SK-N-SH (cell line): ENCODE measurements around the gene DOCK4. TPM values are rescaled to one million over a fixed set of nuclear protein-coding genes. Genes with fewer than 3 reads are reported as not detected.

ENCODE experiments used
- CTCF ChIA-PET: fragments of 300-600, 350-600 bp; formaldehyde crosslinking; extraction: SDS; loops from one replicate; lab custom pipeline; 2021; lab: Yijun Ruan, JAX
- POLR2A ChIA-PET: fragments of 350-600 bp; sonication (Branson Sonifier 250); formaldehyde crosslinking; extraction: SDS; loops from one replicate; lab custom pipeline; 2020; ENCODE audit warnings: antibody characterized with exemption, inconsistent platforms; lab: Yijun Ruan, JAX
- DNase-seq: peaks from one replicate; pipeline ENCODE4 v3.0.0; 2012
- H2AFZ ChIP-seq: fragments of 200-600 bp; sonication (generic); 2 replicates; pipeline ENCODE4 v1.8.1; 2016; ENCODE audit warnings: antibody characterized with exemption, mild to moderate bottlenecking, low read depth
- H3F3A ChIP-seq: fragments of 200-600 bp; sonication (generic); replicated peaks from 2 replicates; pipeline ENCODE3; 2016; ENCODE audit warnings: antibody characterized with exemption, mild to moderate bottlenecking; ENCODE audit not compliant: insufficient read depth
- H3K27ac ChIP-seq, 2 experiments: fragments of 200-500 bp in 1 of 2; fragments of 200-600 bp in 1 of 2; sonication (Bioruptor generic) in 1 of 2; sonication (generic), shearing (Covaris generic) in 1 of 2; 2 replicates each; pipeline versions ENCODE4 v1.5.1 to v1.6.1; 2014 to 2016; ENCODE audit warnings: low read depth in 2 of 2, inconsistent platforms in 1 of 2, low read length in 1 of 2, mild to moderate bottlenecking in 1 of 2, mixed read lengths in 1 of 2
- H3K27me3 ChIP-seq: fragments of 200-600 bp; sonication (generic), shearing (Covaris generic); 2 replicates; pipeline ENCODE4 v1.6.1; 2016; ENCODE audit warnings: mixed run types; ENCODE audit not compliant: insufficient read depth
- H3K36me3 ChIP-seq, 2 experiments: fragments of 200-500 bp in 1 of 2; fragments of 200-600 bp in 1 of 2; sonication (Bioruptor generic) in 1 of 2; sonication (generic) in 1 of 2; replicated peaks in 1 of 2; 2 replicates each; pipeline versions ENCODE3 to v1.5.1; 2014 to 2016; ENCODE audit warnings: low read length in 1 of 2, mild to moderate bottlenecking in 1 of 2; ENCODE audit not compliant: insufficient read depth in 2 of 2, control insufficient read depth in 1 of 2
- H3K4me1 ChIP-seq, 2 experiments: fragments of 200-500 bp in 1 of 2; fragments of 200-600 bp in 1 of 2; sonication (Bioruptor generic) in 1 of 2; sonication (generic), shearing (Covaris generic) in 1 of 2; 2 replicates each; pipeline versions ENCODE4 v1.5.1 to v1.6.1; 2014 to 2016; ENCODE audit warnings: low read depth in 1 of 2, low read length in 1 of 2, mixed run types in 1 of 2; ENCODE audit not compliant: insufficient read depth in 2 of 2, control insufficient read depth in 1 of 2
- H3K4me2 ChIP-seq: fragments of 200-600 bp; sonication (generic), shearing (Covaris generic); 2 replicates; pipeline ENCODE4 v1.6.1; 2017; ENCODE audit warnings: mixed run types
- H3K4me3 ChIP-seq, 2 experiments: fragments of 200-500 bp in 1 of 2; fragments of 200-600 bp in 1 of 2; sonication (Bioruptor generic) in 1 of 2; sonication (generic), shearing (Covaris generic) in 1 of 2; 2 replicates each; pipeline versions ENCODE4 v1.5.1 to v1.8.1; 2014 to 2016; ENCODE audit warnings: low read depth in 2 of 2, inconsistent platforms in 1 of 2, low read length in 1 of 2, mild to moderate bottlenecking in 1 of 2, mixed read lengths in 1 of 2, moderate library complexity in 1 of 2
- H3K79me2 ChIP-seq: fragments of 200-600 bp; sonication (generic); 2 replicates; pipeline ENCODE4 v1.8.1; 2017; ENCODE audit warnings: mild to moderate bottlenecking; ENCODE audit not compliant: insufficient read depth
- H3K9ac ChIP-seq: fragments of 200-600 bp; sonication (generic); 2 replicates; pipeline ENCODE4 v1.6.1; 2017; ENCODE audit warnings: mixed run types
- H3K9me2 ChIP-seq: fragments of 200-600 bp; sonication (generic); 2 replicates; pipeline ENCODE4 v1.6.1; 2017; ENCODE audit warnings: mixed run types
- H3K9me3 ChIP-seq: fragments of 200-600 bp; sonication (generic); 2 replicates; pipeline ENCODE4 v1.6.1; 2017; ENCODE audit warnings: mixed run types, mild to moderate bottlenecking, moderate library complexity
- H4K20me1 ChIP-seq: fragments of 200-600 bp; sonication (generic); 2 replicates; pipeline ENCODE4 v1.6.1; 2017; ENCODE audit warnings: mild to moderate bottlenecking, mixed run types; ENCODE audit not compliant: insufficient read depth
- CTCF ChIP-seq: fragments of 200-600 bp; sonication (generic); IDR thresholded peaks from 2 replicates; pipeline ENCODE4 v1.6.1; 2017; ENCODE audit warnings: antibody characterized with exemption, mild to moderate bottlenecking, moderate library complexity
- EZH2phosphoT487 ChIP-seq: fragments of 200-600 bp; sonication (generic); IDR thresholded peaks from 2 replicates; pipeline ENCODE4 v1.6.1; 2017; ENCODE audit warnings: low read depth, mixed run types, mild to moderate bottlenecking, antibody characterized with exemption, moderate library complexity, borderline replicate concordance
- FOSL2 ChIP-seq: IDR thresholded peaks from 2 replicates; pipeline ENCODE4 v1.4.0; 2012; ENCODE audit warnings: low read depth, mild to moderate bottlenecking, moderate library complexity, borderline replicate concordance
- FOXJ3 ChIP-seq: sonication (generic); formaldehyde crosslinking; IDR thresholded peaks from 2 replicates; pipeline ENCODE4 v1.5.1; 2020; ENCODE audit warnings: mild to moderate bottlenecking, missing genetic modification reagents
- FOXM1 ChIP-seq: IDR thresholded peaks from 2 replicates; pipeline ENCODE4 v1.4.0; 2012; ENCODE audit warnings: low read depth, mild to moderate bottlenecking
- GABPA ChIP-seq: IDR thresholded peaks from 2 replicates; pipeline ENCODE4 v1.4.0; 2012; ENCODE audit warnings: low read depth, mild to moderate bottlenecking
- MEF2A ChIP-seq: IDR thresholded peaks from 2 replicates; pipeline ENCODE4 v1.4.0; 2012; ENCODE audit warnings: low read depth, borderline replicate concordance
- MXI1 ChIP-seq: IDR thresholded peaks from 2 replicates; pipeline ENCODE4 v1.6.1; 2012; ENCODE audit warnings: mild to moderate bottlenecking, low read depth, low read length, improper control_type of control experiment
- NFIC ChIP-seq: IDR thresholded peaks from 2 replicates; pipeline ENCODE4 v1.4.0; 2012; ENCODE audit warnings: borderline replicate concordance
- NRF1 ChIP-seq: IDR thresholded peaks from 2 replicates; pipeline ENCODE4 v1.6.1; 2012; ENCODE audit warnings: low read depth, mild to moderate bottlenecking, low read length
- RFX5 ChIP-seq: IDR thresholded peaks from 2 replicates; pipeline ENCODE4 v1.6.1; 2012; ENCODE audit warnings: mild to moderate bottlenecking, improper control_type of control experiment, low read length
- RXRA ChIP-seq: IDR thresholded peaks from 2 replicates; pipeline ENCODE4 v1.4.0; 2012; ENCODE audit warnings: low read depth, mild to moderate bottlenecking, borderline replicate concordance
- SIN3A ChIP-seq: IDR thresholded peaks from 2 replicates; pipeline ENCODE4 v1.6.1; 2012; ENCODE audit warnings: low read depth, mild to moderate bottlenecking, low read length, moderate library complexity, borderline replicate concordance
- SMC3 ChIP-seq: IDR thresholded peaks from 2 replicates; pipeline ENCODE4 v1.6.1; 2012; ENCODE audit warnings: low read depth, low read length, improper control_type of control experiment
- TCF12 ChIP-seq: IDR thresholded peaks from 2 replicates; pipeline ENCODE4 v1.4.0; 2012
- USF1 ChIP-seq: IDR thresholded peaks from 2 replicates; pipeline ENCODE4 v1.4.0; 2012; ENCODE audit warnings: low read depth, borderline replicate concordance
- WGBS: methylation state at CpG from one replicate; pipeline ENCODE4 v1.1.6; 2017; ENCODE audit warnings: low lambda C conversion rate; 5-methylcytosine and 5-hydroxymethylcytosine counted together
- polyA plus RNA-seq, 3 experiments: library from polyadenylated mRNA; depleted of rRNA; stranded (reverse); fragments of >200 nt; gene quantifications; 2 replicates each; pipeline ENCODE4 v1.2.3, GENCODE V29; 2012
- TF ChIP-seq, protein P1 (sequence below): fragments of 150-350 bp; IDR thresholded peaks from 2 replicates; pipeline ENCODE4 v1.6.1; 2016; ENCODE audit warnings: mild to moderate bottlenecking, low read depth, low read length
- TF ChIP-seq, protein P2 (sequence below): fragments of 150-350 bp; IDR thresholded peaks from 2 replicates; pipeline ENCODE4 v1.6.1; 2017; ENCODE audit warnings: antibody characterized with exemption, low read length, low read depth, borderline replicate concordance
- TF ChIP-seq, protein P3 (sequence below): IDR thresholded peaks from 2 replicates; pipeline ENCODE4 v1.4.0; 2012; ENCODE audit warnings: low read depth

DOCK4 gene
- polyA plus RNA-seq, 1 of the 3 experiments (the other 2 are of a cell fraction) = 8.5 TPM

DNA sequence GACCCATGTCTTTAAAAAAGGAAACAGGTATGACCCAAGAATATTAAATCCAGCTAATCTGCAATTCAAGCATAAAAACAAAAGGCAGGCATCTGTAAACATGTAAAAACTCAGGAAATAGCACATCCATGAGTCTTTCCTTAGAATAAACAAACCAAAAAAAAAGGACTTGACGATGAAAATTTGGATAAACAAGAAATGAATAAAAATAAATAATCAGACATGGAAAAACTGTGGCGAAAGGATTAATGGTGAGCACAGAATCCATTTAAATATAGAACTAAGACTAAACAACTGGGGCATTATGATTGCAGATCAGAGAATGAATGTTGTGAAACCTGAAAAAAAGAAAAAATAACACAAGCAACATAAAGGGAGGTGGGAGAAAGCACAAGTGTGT is 170.1 kb downstream of the DOCK4 start:
- Histone ChIP-seq H3K9me3 (no peaks in the 10 kb centered on the region), H3K4me2 (no peak overlapping the region), H3K27me3 (no peaks in the 10 kb centered on the region), H3K9ac (no peak overlapping the region), H4K20me1 (no peaks in the 10 kb centered on the region), H3K27ac (no peak overlapping the region), H3K4me3 (no peak overlapping the region), H3K79me2 (no peaks in the 10 kb centered on the region)
- CTCF ChIA-PET = interaction anchor here (0.9 kb wide), 1 partner anchor 14 kb away, joined by 4 read pairs; no protein-coding TSS in a partner anchor
- DNase-seq = no peak
- 81% methylated on average over 2 of the region's 2 CpGs for WGBS
- TF ChIP-seq, protein P1, sequence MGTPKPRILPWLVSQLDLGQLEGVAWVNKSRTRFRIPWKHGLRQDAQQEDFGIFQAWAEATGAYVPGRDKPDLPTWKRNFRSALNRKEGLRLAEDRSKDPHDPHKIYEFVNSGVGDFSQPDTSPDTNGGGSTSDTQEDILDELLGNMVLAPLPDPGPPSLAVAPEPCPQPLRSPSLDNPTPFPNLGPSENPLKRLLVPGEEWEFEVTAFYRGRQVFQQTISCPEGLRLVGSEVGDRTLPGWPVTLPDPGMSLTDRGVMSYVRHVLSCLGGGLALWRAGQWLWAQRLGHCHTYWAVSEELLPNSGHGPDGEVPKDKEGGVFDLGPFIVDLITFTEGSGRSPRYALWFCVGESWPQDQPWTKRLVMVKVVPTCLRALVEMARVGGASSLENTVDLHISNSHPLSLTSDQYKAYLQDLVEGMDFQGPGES = no peak
- no peak for TF ChIP-seq FOXJ3 (CRISPR knock-in tag)
- TF ChIP-seq, protein P2, sequence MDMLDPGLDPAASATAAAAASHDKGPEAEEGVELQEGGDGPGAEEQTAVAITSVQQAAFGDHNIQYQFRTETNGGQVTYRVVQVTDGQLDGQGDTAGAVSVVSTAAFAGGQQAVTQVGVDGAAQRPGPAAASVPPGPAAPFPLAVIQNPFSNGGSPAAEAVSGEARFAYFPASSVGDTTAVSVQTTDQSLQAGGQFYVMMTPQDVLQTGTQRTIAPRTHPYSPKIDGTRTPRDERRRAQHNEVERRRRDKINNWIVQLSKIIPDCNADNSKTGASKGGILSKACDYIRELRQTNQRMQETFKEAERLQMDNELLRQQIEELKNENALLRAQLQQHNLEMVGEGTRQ = no peak
- TF ChIP-seq MEF2A = no peak
- TF ChIP-seq TCF12 = no peak
- no peak for TF ChIP-seq FOXM1
- no peak for TF ChIP-seq SIN3A
- no peak for TF ChIP-seq EZH2phosphoT487
- TF ChIP-seq SMC3 = no peak
- no peak for TF ChIP-seq RFX5
- TF ChIP-seq MXI1 = no peak
- TF ChIP-seq CTCF = no peak
- TF ChIP-seq RXRA = no peak
- no peak for TF ChIP-seq FOSL2
- TF ChIP-seq NRF1 = no peak
- no peak for TF ChIP-seq NFIC
- no peak for TF ChIP-seq GABPA
- TF ChIP-seq, protein P3, sequence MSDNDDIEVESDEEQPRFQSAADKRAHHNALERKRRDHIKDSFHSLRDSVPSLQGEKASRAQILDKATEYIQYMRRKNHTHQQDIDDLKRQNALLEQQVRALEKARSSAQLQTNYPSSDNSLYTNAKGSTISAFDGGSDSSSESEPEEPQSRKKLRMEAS = no peak
- no peak for TF ChIP-seq USF1
- TF ChIP-seq, all 33 proteins: peak for 0
- Histone ChIP-seq H3K4me1 (peaks cover 0 to 5% of the 10 kb centered on the region in 2 experiments; a peak in 1 of 4 replicates), H3K9me2 (no peaks in the 10 kb centered on the region), H3K36me3 (no peaks in the 10 kb centered on the region), H2AFZ (no peak overlapping the region), H3F3A (no peaks in the 10 kb centered on the region)
- POLR2A ChIA-PET = no interaction called here
